Activated CD8-positive, alpha-beta memory T cell treated with anti-CD3 and anti-CD28 coated beads for 4 hours (primary cell): ENCODE measurements around the gene TMEM30A.

Source experiments
- DNase-seq, 2 donors: peaks; one replicate each; pipeline ENCODE4 v3.0.0-alpha.2; 2020; ENCODE audit warnings: low read depth in 2 of 2

TMEM30A gene

GRCh38 chr6:75284632-75285282, at the start of gene TMEM30A:
Gene TMEM30A (minus strand): TSS chr6:75284792. CDS start chr6:75284638, 154 bp downstream.
- DNase-seq, result peak; percentile 90 to 96

GRCh38 chr6:75333676-75334200, 49.1 kb upstream of the TMEM30A start:
- DNase-seq, result no peak

- DNase-seq, result no peak
Observed at GRCh38 chr6:75331151-75331550, 46.6 kb upstream of the TMEM30A start.

- DNase-seq, result no peak
Observed at GRCh38 chr6:75329703-75330102, 45.1 kb upstream of the TMEM30A start.

GRCh38 chr6:75327807-75328206, 43.2 kb upstream of the TMEM30A start:
- no peak for DNase-seq

GRCh38 chr6:75326557-75327258, 42.1 kb upstream of the TMEM30A start:
- no peak for DNase-seq

- no peak for DNase-seq
Observed at GRCh38 chr6:75318900-75319299, 34.3 kb upstream of the TMEM30A start.

- DNase-seq, result no peak
Observed at GRCh38 chr6:75317503-75318206, 33.1 kb upstream of the TMEM30A start.

- DNase-seq, result no peak
Observed at GRCh38 chr6:75315978-75316377, 31.4 kb upstream of the TMEM30A start.

- DNase-seq, result no peak
Observed at GRCh38 chr6:75308250-75308988, 23.8 kb upstream of the TMEM30A start.

- no peak for DNase-seq
Observed at GRCh38 chr6:75307364-75308004, 22.9 kb upstream of the TMEM30A start.

GRCh38 chr6:75306064-75306463, 21.5 kb upstream of the TMEM30A start:
- DNase-seq, result no peak

- DNase-seq, result no peak
Observed at GRCh38 chr6:75305573-75305972, 21.0 kb upstream of the TMEM30A start.

- DNase-seq, result no peak
Observed at GRCh38 chr6:75302280-75302679, 17.7 kb upstream of the TMEM30A start.

- DNase-seq, result no peak
Observed at GRCh38 chr6:75301537-75301936, 16.9 kb upstream of the TMEM30A start.

GRCh38 chr6:75301088-75301487, 16.5 kb upstream of the TMEM30A start:
- no peak for DNase-seq

- DNase-seq, result no peak
Observed at GRCh38 chr6:75300531-75300855, 15.9 kb upstream of the TMEM30A start.

- no peak for DNase-seq
Observed at GRCh38 chr6:75299801-75300530, 15.4 kb upstream of the TMEM30A start.

- DNase-seq, result no peak
Observed at GRCh38 chr6:75296811-75297779, 12.5 kb upstream of the TMEM30A start.

GRCh38 chr6:75292555-75292954, 8.0 kb upstream of the TMEM30A start:
- DNase-seq, result no peak
